Lower lobe of right lung (tissue), 2 donors: ENCODE measurements around the gene ETHE1. TPM values are rescaled to one million over a fixed set of nuclear protein-coding genes. Genes with fewer than 3 reads are reported as not detected.
A peak's percentile ranks its signal among the peaks of the same experiment; 100 is the strongest.

Source experiments
- ATAC-seq, 2 donors: fragments of 200-7000 bp; cut with Tn5 transposase; one replicate each; pipeline ENCODE4 v1.9.1; 2020 to 2022; ENCODE audit warnings: mild to moderate bottlenecking in 2 of 2, moderate library complexity in 2 of 2
- DNase-seq: peaks from one replicate; pipeline ENCODE4 v3.0.0-alpha.2; 2020
- H3K27ac ChIP-seq: fragments of 200-600 bp; one replicate; pipeline ENCODE4 v1.8.0; 2022
- H3K27me3 ChIP-seq: fragments of 200-600 bp; one replicate; pipeline ENCODE4 v1.8.0; 2022; ENCODE audit warnings: low read depth
- H3K36me3 ChIP-seq: fragments of 200-600 bp; one replicate; pipeline ENCODE4 v1.8.0; 2022; ENCODE audit warnings: mild to moderate bottlenecking
- H3K4me1 ChIP-seq: fragments of 200-600 bp; one replicate; pipeline ENCODE4 v1.8.0; 2022
- H3K4me3 ChIP-seq: fragments of 200-600 bp; one replicate; pipeline ENCODE4 v1.8.0; 2022; ENCODE audit warnings: mild to moderate bottlenecking
- H3K9me3 ChIP-seq: fragments of 200-600 bp; one replicate; pipeline ENCODE4 v1.8.0; 2022
- intact Hi-C: fragments of 100-400 bp; cut with DNase I; formaldehyde crosslinking; loops from one replicate; pipeline ENCODE4 v1.11.0; 2022
- total RNA-seq: library from RNA; stranded (reverse); fragmentation: NEBNext Ultra II Directional; extraction: Animal tissue kit (Norgen Biotek cat#: 25700); gene quantifications from one replicate; pipeline ENCODE4 v1.2.1, GENCODE V29; 2021
- TF ChIP-seq, protein P1 (sequence below): fragments of 200-600 bp; IDR thresholded peaks from one replicate; pipeline ENCODE4 v1.8.0; 2022; ENCODE audit warnings: antibody characterized with exemption, mild to moderate bottlenecking
- donor health status: DM: no; HTN: yes; CAD: no; lungs with severe emphysema.

The ETHE1 gene
- total RNA-seq, 1 donor from 2014 or later = 47.4 TPM

GRCh38 chr19:43533546-43534304 lies 6.7 kb upstream of the ETHE1 start:
- TF ChIP-seq, protein P1, sequence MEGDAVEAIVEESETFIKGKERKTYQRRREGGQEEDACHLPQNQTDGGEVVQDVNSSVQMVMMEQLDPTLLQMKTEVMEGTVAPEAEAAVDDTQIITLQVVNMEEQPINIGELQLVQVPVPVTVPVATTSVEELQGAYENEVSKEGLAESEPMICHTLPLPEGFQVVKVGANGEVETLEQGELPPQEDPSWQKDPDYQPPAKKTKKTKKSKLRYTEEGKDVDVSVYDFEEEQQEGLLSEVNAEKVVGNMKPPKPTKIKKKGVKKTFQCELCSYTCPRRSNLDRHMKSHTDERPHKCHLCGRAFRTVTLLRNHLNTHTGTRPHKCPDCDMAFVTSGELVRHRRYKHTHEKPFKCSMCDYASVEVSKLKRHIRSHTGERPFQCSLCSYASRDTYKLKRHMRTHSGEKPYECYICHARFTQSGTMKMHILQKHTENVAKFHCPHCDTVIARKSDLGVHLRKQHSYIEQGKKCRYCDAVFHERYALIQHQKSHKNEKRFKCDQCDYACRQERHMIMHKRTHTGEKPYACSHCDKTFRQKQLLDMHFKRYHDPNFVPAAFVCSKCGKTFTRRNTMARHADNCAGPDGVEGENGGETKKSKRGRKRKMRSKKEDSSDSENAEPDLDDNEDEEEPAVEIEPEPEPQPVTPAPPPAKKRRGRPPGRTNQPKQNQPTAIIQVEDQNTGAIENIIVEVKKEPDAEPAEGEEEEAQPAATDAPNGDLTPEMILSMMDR = no peak
- Histone ChIP-seq H3K9me3 (no peaks in the 10 kb centered on the region), H3K27ac (peak overlapping the region; percentile 89), H3K36me3 (peaks cover 13% of the 10 kb centered on the region), H3K4me1 (peaks cover 16% of the 10 kb centered on the region), H3K27me3 (no peaks in the 10 kb centered on the region), H3K4me3 (peak overlapping the region; percentile 71)
- intact Hi-C loops = no loop called here
- ATAC-seq (peak; percentile 94), DNase-seq (peak; percentile 99)

DNA sequence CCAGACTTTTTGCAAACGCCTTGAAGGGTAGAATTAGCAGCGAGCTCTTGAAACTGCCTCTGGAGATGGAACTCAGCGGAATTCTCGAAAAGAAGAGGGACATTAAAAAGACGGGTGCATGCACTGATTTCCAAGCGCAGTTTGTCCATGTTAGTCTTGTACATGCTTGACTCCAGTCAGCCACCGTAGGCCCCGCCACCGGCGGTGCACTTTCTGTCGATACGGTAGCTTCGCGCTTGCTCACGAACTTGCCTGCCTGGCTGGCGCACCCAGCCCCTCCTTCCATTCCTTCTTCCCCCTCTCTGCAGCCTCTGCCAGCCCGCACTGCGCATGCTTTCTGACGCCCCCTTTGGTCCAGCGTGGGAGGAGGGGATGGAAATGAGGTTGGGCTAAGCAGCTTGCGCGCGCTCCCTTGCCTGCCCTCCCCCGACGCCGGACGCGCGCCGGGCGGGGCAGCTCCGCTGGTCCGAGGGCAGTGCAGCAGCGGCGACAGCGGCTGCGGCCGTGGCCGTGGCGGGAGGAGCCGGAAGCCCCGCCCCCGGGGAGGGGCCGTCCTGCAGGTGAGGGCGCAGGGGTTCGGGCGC lies 6.1 kb upstream of the ETHE1 start, which contains the start of gene ZNF575:
ZNF575 (plus strand) TSS at position 227 of the 584 bp plus-strand sequence. CDS start 1,235 bp downstream, outside the sequence.
- Histone ChIP-seq H3K27me3 (no peaks in the 10 kb centered on the region), H3K4me3 (peak within 1 kb of the TSS; percentile 71), H3K36me3 (peaks cover 6% of the 10 kb centered on the region), H3K9me3 (no peaks in the 10 kb centered on the region), H3K4me1 (peaks cover 16% of the 10 kb centered on the region), H3K27ac (peak within 1 kb of the TSS; percentile 89)
- ATAC-seq (peak; percentile 86 to 87), DNase-seq (peak; percentile 92)
- TF ChIP-seq, protein P1 = peak; percentile 10
- intact Hi-C loops = no loop called here

DNA sequence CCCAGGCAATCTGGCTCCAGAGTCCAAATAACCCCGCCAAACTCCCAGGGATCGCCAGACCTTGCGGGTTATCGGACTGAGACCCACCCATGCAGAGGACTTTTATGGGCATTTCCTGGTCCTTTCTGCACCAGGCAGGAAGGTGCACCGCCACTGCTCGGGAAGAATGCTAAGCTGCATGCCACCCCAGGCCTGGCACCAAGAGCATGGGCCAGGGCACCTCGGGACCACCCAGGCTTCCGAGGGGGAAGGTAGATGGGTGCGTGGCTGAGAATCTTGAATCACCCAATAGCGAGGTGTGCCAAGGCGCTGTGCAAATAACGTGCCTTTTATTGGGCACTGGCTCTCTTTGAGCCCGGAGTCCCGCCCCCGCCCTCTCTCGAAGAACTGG lies 5.6 kb upstream of the ETHE1 start:
- H3K9me3 ChIP-seq = no peaks in the 10 kb centered on the region
- H3K27me3 ChIP-seq = no peaks in the 10 kb centered on the region
- peak overlapping the region; percentile 71 for H3K4me3 ChIP-seq
- TF ChIP-seq, protein P1 = no peak
- peak overlapping the region; percentile 89 for H3K27ac ChIP-seq
- DNase-seq = peak; percentile 76
- intact Hi-C loops = no loop called here
- H3K36me3 ChIP-seq = peaks cover 1% of the 10 kb centered on the region
- peaks cover 20% of the 10 kb centered on the region for H3K4me1 ChIP-seq
- ATAC-seq = peak in 1 of 2 donors; percentile 8

GRCh38 chr19:43527860-43528622 lies 1.0 kb upstream of the ETHE1 start:
- Histone ChIP-seq H3K27ac (peak overlapping the region; percentile 82), H3K4me3 (peak overlapping the region; percentile 72), H3K36me3 (no peaks in the 10 kb centered on the region), H3K4me1 (peaks cover 43% of the 10 kb centered on the region), H3K27me3 (no peaks in the 10 kb centered on the region), H3K9me3 (no peaks in the 10 kb centered on the region)
- TF ChIP-seq, protein P1 = no peak
- intact Hi-C loops = no loop called here
- ATAC-seq (peak in 1 of 2 donors; percentile 59), DNase-seq (no peak)
